K562 (cell line): ENCODE data around the gene NME7. TPM values are rescaled to one million over a fixed set of nuclear protein-coding genes. Genes with fewer than 3 reads are reported as not detected.

Source experiments
- ARID1B ChIP-seq: fragments of 450-650 bp; IDR thresholded peaks from 2 replicates; pipeline ENCODE4 v1.6.1; 2016; ENCODE audit warnings: antibody characterized with exemption, mild to moderate bottlenecking, inconsistent platforms
- ARID4B ChIP-seq: sonication (generic); formaldehyde crosslinking; IDR thresholded peaks from 2 replicates; pipeline ENCODE4 v1.8.0; 2022; ENCODE audit warnings: mild to moderate bottlenecking, missing genetic modification reagents
- CREB1 ChIP-seq, 2 experiments: sonication (generic) in 1 of 2; formaldehyde crosslinking in 1 of 2; IDR thresholded peaks; 2 replicates each; pipeline versions ENCODE4 v1.6.1 to v1.8.0; 2012 to 2022; ENCODE audit warnings: inconsistent platforms in 1 of 2, mild to moderate bottlenecking in 1 of 2, missing genetic modification reagents in 1 of 2, moderate library complexity in 1 of 2
- ELK3 ChIP-seq: fragments of 450-650 bp; formaldehyde crosslinking; IDR thresholded peaks from 2 replicates; pipeline ENCODE4 v1.4.0; 2020; ENCODE audit warnings: mild to moderate bottlenecking
- EZH2 ChIP-seq: IDR thresholded peaks from 2 replicates; pipeline ENCODE4 v1.6.1; 2012; ENCODE audit warnings: low read depth, mild to moderate bottlenecking, inconsistent platforms, low read length, borderline replicate concordance
- GABPB2 ChIP-seq: fragments of 250-450 bp; sonication (Bioruptor Pico); conservative IDR thresholded peaks from 2 replicates; pipeline ENCODE4 v1.5.1; 2021; ENCODE audit warnings: mild to moderate bottlenecking
- IRF9 ChIP-seq: fragments of 450-650 bp; IDR thresholded peaks from 2 replicates; pipeline ENCODE4 v1.6.1; 2016; ENCODE audit warnings: missing biosample characterization, missing genetic modification characterization
- NFYB ChIP-seq: IDR thresholded peaks from 2 replicates; pipeline ENCODE4 v1.6.1; 2011; ENCODE audit warnings: mild to moderate bottlenecking, moderate library complexity; ENCODE audit not compliant: insufficient read length; ENCODE audit errors: extremely low read depth
- NR2C2 ChIP-seq, 2 experiments: fragments of 200-800 bp in 1 of 2; sonication (Bioruptor generic) in 1 of 2; sonication (generic) in 1 of 2; formaldehyde crosslinking in 1 of 2; IDR thresholded peaks; 2 replicates each; pipeline versions ENCODE4 v1.6.1 to v1.8.0; 2016 to 2022; ENCODE audit warnings: mild to moderate bottlenecking in 1 of 2, missing compliant biosample characterization in 1 of 2, missing genetic modification characterization in 1 of 2, missing genetic modification reagents in 1 of 2
- POLR2A ChIP-seq: fragments of 450-650 bp; conservative IDR thresholded peaks from 2 replicates; pipeline ENCODE4 v1.6.1; 2016
- POU5F1 ChIP-seq: fragments of 150-350 bp; IDR thresholded peaks from 2 replicates; pipeline ENCODE4 v1.6.1; 2014; ENCODE audit warnings: borderline replicate concordance, low read length, low read depth, mild to moderate bottlenecking; ENCODE audit not compliant: partially characterized antibody
- ZEB2 ChIP-seq: fragments of 450-650 bp; IDR thresholded peaks from 2 replicates; pipeline ENCODE4 v1.6.1; 2016
- ZKSCAN1 ChIP-seq: fragments of 150-350 bp; IDR thresholded peaks from 2 replicates; pipeline ENCODE4 v1.6.1; 2016; ENCODE audit warnings: low read depth, low read length
- ZNF277 ChIP-seq: fragments of 250-450 bp; sonication (Bioruptor Pico); IDR thresholded peaks from 2 replicates; pipeline ENCODE4 v1.8.0; 2022; ENCODE audit warnings: inconsistent platforms, mild to moderate bottlenecking, moderate library complexity, borderline replicate concordance
- polyA plus RNA-seq, 8 experiments: library from polyadenylated mRNA; depleted of rRNA in 4 of 8; stranded (reverse) in 5 of 8; unstranded in 3 of 8; fragments of >200 nt; fragmentation: Nextera tagmentation in 2 of 8; fragmentation: Illumina TruSeq in 1 of 8; extraction: Ambion mirVana in 2 of 8; extraction: Trizol in 1 of 8; gene quantifications; 2 replicates each; pipeline versions ENCODE4 v1.2.1 to v1.2.3, GENCODE V29; 2011 to 2014; ENCODE audit warnings: inconsistent platforms in 1 of 8, missing spikeins in 1 of 8
- total RNA-seq, 7 experiments: library from RNA; depleted of rRNA in 6 of 7; stranded (reverse); fragments of >200 nt in 6 of 7; fragmentation: Illumina TruSeq in 2 of 7; extraction: Trizol in 2 of 7; gene quantifications; 2 replicates each; pipeline versions ENCODE4 v1.2.1 to v1.2.3, GENCODE V29; 2011 to 2021; ENCODE audit warnings: low replicate concordance in 1 of 7
- TF ChIP-seq, protein P1 (sequence below), 2 experiments: IDR thresholded peaks in 1 of 2; conservative IDR thresholded peaks in 1 of 2; 2 replicates each; pipeline ENCODE4 v1.6.1; 2016; ENCODE audit warnings: low read depth in 2 of 2, mild to moderate bottlenecking in 1 of 2, missing compliant biosample characterization in 1 of 2, missing genetic modification characterization in 1 of 2, moderate library complexity in 1 of 2

NME7 gene
- total and polyA plus RNA-seq, 9 of the 15 experiments (the other 6 are each of a cell fraction or from before 2014, with no cell fraction given) = 7.9 to 43.2 (median 23.9) TPM

DNA sequence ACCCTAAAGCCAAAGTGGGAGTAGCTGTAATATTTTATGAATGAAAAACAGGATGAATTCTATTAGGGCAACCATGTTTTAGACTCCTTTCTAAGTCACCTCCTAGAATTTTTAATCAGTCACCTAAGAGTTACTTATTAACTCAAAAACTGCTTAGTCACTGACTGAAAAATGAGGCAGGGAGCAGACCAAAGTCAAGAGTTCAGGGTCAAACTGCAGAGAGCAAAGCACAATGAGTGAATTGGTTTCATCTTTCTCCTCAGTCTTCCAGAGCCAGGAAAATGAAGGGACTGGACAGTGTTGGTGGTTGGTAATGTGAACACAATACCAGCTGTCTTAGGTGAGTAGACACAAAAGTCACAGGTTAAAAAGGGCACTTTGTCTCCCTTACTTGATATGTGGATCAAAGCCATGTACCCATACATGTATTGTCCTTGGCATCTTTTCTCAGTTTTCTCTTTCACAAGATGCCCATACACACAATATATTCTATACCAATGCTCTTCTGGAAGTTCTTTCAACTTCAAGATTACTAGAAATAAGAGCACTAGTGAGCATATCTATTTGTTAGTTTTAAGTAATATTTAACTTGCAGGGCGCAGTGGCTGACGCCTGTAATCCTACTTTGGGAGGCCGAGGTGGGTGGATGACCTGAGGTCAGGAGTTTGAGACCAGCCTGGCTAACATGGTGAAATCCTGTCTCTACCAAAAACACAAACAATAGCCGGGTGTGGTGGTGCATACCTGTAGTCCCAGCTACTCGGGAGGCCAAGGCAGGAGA, 218.9 kb downstream of the NME7 start (continued):
- no peak for TF ChIP-seq ARID4B (CRISPR knock-in tag)
- TF ChIP-seq ZKSCAN1 = no peak
- no peak for TF ChIP-seq ZNF277 (CRISPR knock-in tag)
- no peak for TF ChIP-seq EZH2
- no peak for TF ChIP-seq IRF9 (tag)
- TF ChIP-seq NR2C2 (CRISPR knock-in tag; IDR thresholded peaks at IDR 0.05) = no peak
- TF ChIP-seq NR2C2 (tag; IDR thresholded peaks at IDR 0.05) = peak; percentile 30; the same call in 1 of the 2 replicates
- no peak for TF ChIP-seq ELK3 (CRISPR knock-in tag)
- no peak for TF ChIP-seq CREB1 (IDR thresholded peaks at IDR 0.05)
- TF ChIP-seq CREB1 (CRISPR knock-in tag; IDR thresholded peaks at IDR 0.05) = no peak
- no peak for TF ChIP-seq GABPB2 (CRISPR knock-in tag)
- no peak for TF ChIP-seq ZEB2
- no peak for TF ChIP-seq POLR2A
- no peak for TF ChIP-seq POU5F1
- TF ChIP-seq NFYB = no peak
- no peak for TF ChIP-seq ARID1B
- TF ChIP-seq, protein P1, sequence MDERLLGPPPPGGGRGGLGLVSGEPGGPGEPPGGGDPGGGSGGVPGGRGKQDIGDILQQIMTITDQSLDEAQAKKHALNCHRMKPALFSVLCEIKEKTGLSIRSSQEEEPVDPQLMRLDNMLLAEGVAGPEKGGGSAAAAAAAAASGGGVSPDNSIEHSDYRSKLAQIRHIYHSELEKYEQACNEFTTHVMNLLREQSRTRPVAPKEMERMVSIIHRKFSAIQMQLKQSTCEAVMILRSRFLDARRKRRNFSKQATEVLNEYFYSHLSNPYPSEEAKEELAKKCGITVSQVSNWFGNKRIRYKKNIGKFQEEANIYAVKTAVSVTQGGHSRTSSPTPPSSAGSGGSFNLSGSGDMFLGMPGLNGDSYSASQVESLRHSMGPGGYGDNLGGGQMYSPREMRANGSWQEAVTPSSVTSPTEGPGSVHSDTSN (CRISPR knock-in tag; IDR thresholded peaks at IDR 0.05; ENCODE audit: low read depth) = no peak
- TF ChIP-seq, protein P1 (tag; conservative IDR thresholded peaks at IDR 0.05; ENCODE audit: low read depth) = no peak
